H1 (cell line): ENCODE measurements around the gene ITPKC. TPM values are rescaled to one million over a fixed set of nuclear protein-coding genes. Genes with fewer than 3 reads are reported as not detected.

Source experiments
- CTCF ChIA-PET: fragments of 300-600 bp; sonication (Branson Sonifier 250); formaldehyde crosslinking; loops from one replicate; lab custom pipeline; 2021; ENCODE audit not compliant: partially characterized antibody; lab: Charles Lee
- POLR2A ChIA-PET: fragments of 300-600 bp; sonication (Branson Sonifier 250); formaldehyde crosslinking; loops from one replicate; lab custom pipeline; 2021; ENCODE audit warnings: inconsistent platforms; ENCODE audit not compliant: partially characterized antibody; lab: Charles Lee
- DNase-seq, 2 experiments: peaks; one replicate each; pipeline versions ENCODE4 v3.0.0 to v3.0.0-alpha.2; 2010 to 2022; ENCODE audit warnings: low spot score in 2 of 2, low read depth in 1 of 2, mixed read lengths in 1 of 2
- FAIRE-seq: peaks from 2 replicates; lab custom pipeline; 2011; peaks lifted over from hg19 to GRCh38; lab: Jason Lieb, UNC
- H2AFZ ChIP-seq: 2 replicates; pipeline ENCODE4 v1.8.1; 2012; ENCODE audit warnings: low read length, inconsistent platforms
- H2AK5ac ChIP-seq: 2 replicates; pipeline ENCODE4 v1.6.1; 2013; ENCODE audit warnings: low read depth, low read length
- H2BK120ac ChIP-seq: replicated peaks from 2 replicates; pipeline ENCODE3; 2013; ENCODE audit warnings: low read depth, low read length, inconsistent platforms
- H2BK12ac ChIP-seq: 2 replicates; pipeline ENCODE4 v1.6.1; 2013; ENCODE audit warnings: low read depth, low read length
- H2BK15ac ChIP-seq: 2 replicates; pipeline ENCODE4 v1.6.1; 2013; ENCODE audit warnings: low read length
- H2BK20ac ChIP-seq: 2 replicates; pipeline ENCODE4 v1.6.1; 2013; ENCODE audit warnings: low read length
- H2BK5ac ChIP-seq: 2 replicates; pipeline ENCODE4 v1.6.1; 2013; ENCODE audit warnings: low read depth, low read length
- H3K14ac ChIP-seq: 2 replicates; pipeline ENCODE4 v1.6.1; 2013; ENCODE audit warnings: inconsistent platforms; ENCODE audit not compliant: insufficient read length
- H3K18ac ChIP-seq: 2 replicates; pipeline ENCODE4 v1.6.1; 2013; ENCODE audit warnings: low read length; ENCODE audit errors: extremely low read depth
- H3K23ac ChIP-seq: 2 replicates; pipeline ENCODE4 v1.6.1; 2013; ENCODE audit warnings: inconsistent platforms; ENCODE audit not compliant: insufficient read length
- H3K23me2 ChIP-seq: 2 replicates; pipeline ENCODE4 v1.6.1; 2013; ENCODE audit warnings: low read depth, low read length
- H3K27ac ChIP-seq: 2 replicates; pipeline ENCODE4 v1.6.1; 2011; ENCODE audit warnings: low read depth, low read length, inconsistent platforms
- H3K27me3 ChIP-seq, 4 experiments: replicated peaks in 1 of 4; 1 replicate in 1 of 4; 2 replicates in 3 of 4; pipeline versions ENCODE4 v1.6.1 to v1.8.1; 2011 to 2013; ENCODE audit warnings: low read length in 3 of 4, mild to moderate bottlenecking in 3 of 4, inconsistent platforms in 2 of 4, mixed read lengths in 2 of 4, moderate library complexity in 1 of 4; ENCODE audit not compliant: control insufficient read depth in 3 of 4, insufficient read depth in 3 of 4; ENCODE audit errors: extremely low read depth in 1 of 4
- H3K36me3 ChIP-seq, 4 experiments: 2 replicates each; pipeline versions ENCODE4 v1.6.1 to v1.8.1; 2011 to 2013; ENCODE audit warnings: mild to moderate bottlenecking in 4 of 4, low read length in 3 of 4, moderate library complexity in 2 of 4, control low read depth in 1 of 4, inconsistent platforms in 1 of 4; ENCODE audit not compliant: insufficient read depth in 4 of 4, control insufficient read depth in 2 of 4
- H3K4ac ChIP-seq: replicated peaks from 2 replicates; pipeline ENCODE3; 2013; ENCODE audit warnings: low read length, low read depth, mixed read lengths, inconsistent platforms; ENCODE audit not compliant: insufficient read length
- H3K4me1 ChIP-seq, 4 experiments: replicated peaks in 1 of 4; 1 replicate in 1 of 4; 2 replicates in 3 of 4; pipeline versions ENCODE4 v1.6.1 to v1.8.1; 2011 to 2013; ENCODE audit warnings: low read length in 3 of 4, inconsistent platforms in 2 of 4, mixed read lengths in 1 of 4; ENCODE audit not compliant: insufficient read depth in 4 of 4, control insufficient read depth in 3 of 4
- H3K4me2 ChIP-seq, 2 experiments: 2 replicates each; pipeline versions ENCODE4 v1.6.1 to v1.8.1; 2011 to 2013; ENCODE audit warnings: low read depth in 2 of 2, low read length in 2 of 2, control low read depth in 1 of 2, inconsistent platforms in 1 of 2, mild to moderate bottlenecking in 1 of 2; ENCODE audit not compliant: insufficient read depth in 1 of 2
- H3K4me3 ChIP-seq, 4 experiments: fragments of 200-600, 300-600 bp in 1 of 4; sonication (generic), shearing (Covaris generic), sonication (Bioruptor Twin) in 1 of 4; 2 replicates each; pipeline versions ENCODE4 v1.5.1 to v1.8.1; 2011 to 2016; ENCODE audit warnings: low read length in 4 of 4, low read depth in 3 of 4, control low read depth in 2 of 4, inconsistent platforms in 2 of 4, mild to moderate bottlenecking in 2 of 4, mixed read lengths in 1 of 4, moderate library complexity in 1 of 4; ENCODE audit not compliant: insufficient read depth in 2 of 4; ENCODE audit errors: extremely low read depth in 1 of 4
- H3K56ac ChIP-seq: replicated peaks from 2 replicates; pipeline ENCODE3; 2013; ENCODE audit warnings: low read depth, mild to moderate bottlenecking, mixed read lengths, low read length, inconsistent platforms; ENCODE audit not compliant: insufficient read length
- H3K79me1 ChIP-seq: 2 replicates; pipeline ENCODE4 v1.6.1; 2013; ENCODE audit warnings: low read depth, low read length, control low read depth
- H3K79me2 ChIP-seq, 2 experiments: 2 replicates each; pipeline versions ENCODE4 v1.6.1 to v1.8.1; 2012 to 2013; ENCODE audit warnings: low read length in 2 of 2, mild to moderate bottlenecking in 2 of 2, inconsistent platforms in 1 of 2; ENCODE audit not compliant: insufficient read depth in 2 of 2, control insufficient read depth in 1 of 2
- H3K9ac ChIP-seq, 4 experiments: replicated peaks in 1 of 4; 1 replicate in 1 of 4; 2 replicates in 3 of 4; pipeline versions ENCODE4 v1.6.1 to v1.8.1; 2011 to 2013; ENCODE audit warnings: low read depth in 3 of 4, low read length in 3 of 4, control low read depth in 2 of 4, mild to moderate bottlenecking in 2 of 4, moderate library complexity in 2 of 4, inconsistent platforms in 1 of 4; ENCODE audit errors: extremely low read depth in 1 of 4
- H3K9me3 ChIP-seq, 2 experiments: 2 replicates each; pipeline versions ENCODE4 v1.6.1 to v1.8.1; 2012 to 2013; ENCODE audit warnings: mild to moderate bottlenecking in 2 of 2, moderate library complexity in 2 of 2, control low read depth in 1 of 2, inconsistent platforms in 1 of 2, low read depth in 1 of 2, low read length in 1 of 2, mixed read lengths in 1 of 2; ENCODE audit not compliant: insufficient read depth in 2 of 2
- H4K20me1 ChIP-seq, 2 experiments: replicated peaks in 1 of 2; 2 replicates each; pipeline versions ENCODE3 to v1.8.1; 2011 to 2013; ENCODE audit warnings: inconsistent platforms in 2 of 2, low read length in 2 of 2, mild to moderate bottlenecking in 1 of 2; ENCODE audit not compliant: insufficient read depth in 2 of 2, control insufficient read depth in 1 of 2
- H4K5ac ChIP-seq: 2 replicates; pipeline ENCODE4 v1.6.1; 2013; ENCODE audit warnings: low read length, low read depth, mixed read lengths, inconsistent platforms; ENCODE audit not compliant: insufficient read length
- H4K8ac ChIP-seq: 2 replicates; pipeline ENCODE4 v1.8.0; 2013; ENCODE audit warnings: mild to moderate bottlenecking, moderate library complexity, low read length, inconsistent platforms; ENCODE audit not compliant: insufficient read depth; ENCODE audit errors: extremely low read depth
- H4K91ac ChIP-seq: replicated peaks from 2 replicates; pipeline ENCODE3; 2013; ENCODE audit warnings: low read length, mixed read lengths, inconsistent platforms; ENCODE audit not compliant: insufficient read length
- ASH2L ChIP-seq: fragments of 200-600, 300-600 bp; sonication (generic); IDR thresholded peaks from one replicate; pipeline ENCODE4 v1.7.1; 2017; ENCODE audit warnings: low read length
- BACH1 ChIP-seq: IDR thresholded peaks from 2 replicates; pipeline ENCODE4 v1.6.1; 2012; ENCODE audit warnings: low read length, improper control_type of control experiment
- CBX8 ChIP-seq: fragments of 300-800, 300-1000 bp; sonication (generic); IDR thresholded peaks from 2 replicates; pipeline ENCODE4 v1.7.1; 2016; ENCODE audit warnings: low read depth, low read length, borderline replicate concordance
- HDAC6 ChIP-seq: IDR thresholded peaks from one replicate; pipeline ENCODE4 v1.7.1; 2012; ENCODE audit warnings: low read depth, mild to moderate bottlenecking, inconsistent platforms, low read length, moderate library complexity
- MAFK ChIP-seq: IDR thresholded peaks from 2 replicates; pipeline ENCODE4 v1.6.1; 2012; ENCODE audit warnings: low read depth, mild to moderate bottlenecking, improper control_type of control experiment, low read length
- POU5F1 ChIP-seq: IDR thresholded peaks from 2 replicates; pipeline ENCODE4 v1.6.1; 2011; ENCODE audit warnings: low read depth, mild to moderate bottlenecking, low read length, moderate library complexity
- RAD21 ChIP-seq, 2 experiments: IDR thresholded peaks in 1 of 2; conservative IDR thresholded peaks in 1 of 2; 2 replicates each; pipeline ENCODE4 v1.6.1; 2011; ENCODE audit warnings: low read depth in 2 of 2, low read length in 2 of 2, improper control_type of control experiment in 1 of 2, inconsistent platforms in 1 of 2, mild to moderate bottlenecking in 1 of 2, moderate library complexity in 1 of 2
- RFX5 ChIP-seq: IDR thresholded peaks from 2 replicates; pipeline ENCODE4 v1.6.1; 2011; ENCODE audit warnings: low read depth, low read length, improper control_type of control experiment, borderline replicate concordance
- WGBS, 2 experiments: shearing (Covaris generic) in 1 of 2; methylation state at CpG; one replicate each; pipeline versions ENCODE4 v1.1.6 to v1.1.7; 2013 to 2015; ENCODE audit warnings: low lambda C conversion rate in 2 of 2, mixed read lengths in 2 of 2, inconsistent platforms in 1 of 2, low coverage in 1 of 2, missing lambda C conversion rate in 1 of 2; ENCODE audit not compliant: insufficient replicate concordance in 2 of 2, insufficient coverage in 1 of 2, insufficient read length in 1 of 2; ENCODE audit errors: extremely low coverage in 1 of 2, missing lambda C conversion rate in 1 of 2; 5-methylcytosine and 5-hydroxymethylcytosine counted together
- polyA plus RNA-seq, 7 experiments: library from polyadenylated mRNA; depleted of rRNA in 3 of 7; stranded (reverse) in 5 of 7; unstranded in 2 of 7; fragments of >200 nt in 5 of 7; fragments of 200-250 nt in 2 of 7; gene quantifications; 1 replicate in 5 of 7; 2 replicates in 1 of 7; 4 replicates in 1 of 7; pipeline versions ENCODE4 v1.2.1 to v1.2.3, GENCODE V29; 2011 to 2013; ENCODE audit warnings: missing spikeins in 2 of 7, mixed read lengths in 2 of 7
- total RNA-seq: library from RNA; stranded (reverse); fragmentation: NEBNext Ultra II Directional; extraction: Animal tissue kit (Norgen Biotek cat#: 25700); gene quantifications from 2 replicates; pipeline ENCODE4 v1.2.1, GENCODE V29; 2021

The ITPKC gene
- total and polyA plus RNA-seq, 2 of the 8 experiments (the other 6 are each of a cell fraction or from before 2014, with no cell fraction given): 5.2 to 8.9 TPM

DNA sequence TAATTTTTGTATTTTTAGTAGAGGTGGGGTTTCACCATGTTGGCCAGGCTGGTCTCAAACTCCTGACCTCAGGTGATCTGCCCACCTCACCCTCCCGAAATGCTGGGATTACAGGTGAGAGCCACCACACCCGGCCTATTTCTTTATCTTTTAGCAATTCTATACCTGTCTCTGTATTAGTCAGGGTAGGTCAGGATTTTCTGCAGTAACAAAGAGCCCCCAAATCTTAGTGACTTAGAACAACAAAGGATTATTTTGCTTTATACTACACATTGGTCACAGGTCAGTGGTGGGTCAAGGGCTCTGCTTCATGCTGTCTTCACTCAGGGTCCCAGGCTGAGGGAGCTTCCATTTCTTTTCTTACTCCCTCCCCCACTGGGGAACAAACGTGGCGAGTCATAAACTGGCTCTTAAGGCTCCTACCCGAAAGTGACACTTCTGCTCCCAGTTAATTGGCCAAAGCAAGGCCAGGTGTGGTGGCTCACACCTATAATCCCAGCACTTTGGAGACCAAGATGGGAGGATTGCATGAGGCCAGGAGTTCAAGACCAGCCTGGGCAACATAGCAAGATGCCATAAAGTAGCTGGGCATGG lies 6.8 kb downstream of the ITPKC start:
- Histone ChIP-seq H2BK120ac (no peak overlapping the region), H3K56ac (no peak overlapping the region), H3K23me2 (no peaks in the 10 kb centered on the region; the same call in 1 of the 2 replicates), H3K79me1 (peaks cover 7% of the 10 kb centered on the region), H3K36me3 (peaks cover 0 to 8% (median 0%) of the 10 kb centered on the region in 4 experiments; a peak in 3 of 8 replicates), H3K9ac (no peak overlapping the region), H3K27ac (no peak overlapping the region), H2BK20ac (no peak overlapping the region), H2BK5ac (no peak overlapping the region), H3K27me3 (no peaks in the 10 kb centered on the region), H2AFZ (no peak overlapping the region), H3K4me2 (no peak overlapping the region), H3K79me2 (peaks cover 0 to 20% of the 10 kb centered on the region in 2 experiments; a peak in 2 of 4 replicates), H4K5ac (no peak overlapping the region), H3K18ac (no peak overlapping the region), H4K91ac (no peak overlapping the region), H3K4me1 (no peaks in the 10 kb centered on the region; a peak in 2 of 7 replicates), H2BK15ac (no peak overlapping the region), H2AK5ac (no peak overlapping the region), H3K9me3 (no peaks in the 10 kb centered on the region), H3K4me3 (no peak overlapping the region), H3K14ac (no peak overlapping the region), H3K4ac (no peak overlapping the region), H3K23ac (no peak overlapping the region), H4K20me1 (no peaks in the 10 kb centered on the region), H4K8ac (no peak overlapping the region), H2BK12ac (no peak overlapping the region)
- DNase-seq: no peak
- FAIRE-seq: no peak
- CTCF ChIA-PET: interaction anchor here (0.6 kb wide), 1 partner anchor 14 kb away, joined by 3 read pairs; no protein-coding TSS in a partner anchor
- TF ChIP-seq MAFK (no peak), POU5F1 (no peak), ASH2L (no peak), BACH1 (no peak), RFX5 (no peak), CBX8 (no peak), HDAC6 (no peak), RAD21 (IDR thresholded peaks at IDR 0.05 in 1 of 2, conservative IDR thresholded peaks at IDR 0.05 in 1 of 2; ENCODE audit: low read depth in 2 of 2, low read length in 2 of 2) (no peak)
- POLR2A ChIA-PET: interaction anchor here (1.0 kb wide), 1 partner anchor 32 kb away, joined by 4 read pairs; no protein-coding TSS in a partner anchor
- 87% methylated on average over 5 of the region's 5 CpGs; no CpG with 5 or more reads in 1 of the 2 experiments for whole genome bisulfite sequencing, 2 experiments
